Progenitor cell of endocrine pancreas (in vitro differentiated cells): Measurements from ENCODE around the gene SEMA4C. TPM values are rescaled to one million over a fixed set of nuclear protein-coding genes. Genes with fewer than 3 reads are reported as not detected.

Source experiments
- DNase-seq: peaks from one replicate; pipeline ENCODE4 v3.0.0; 2021; ENCODE audit warnings: low spot score; ENCODE audit not compliant: unreplicated experiment
- H3K27ac Mint-ChIP-seq: 2 replicates; pipeline ENCODE4 v1.8.0; 2021; ENCODE audit warnings: mild to moderate bottlenecking, moderate library complexity, mixed read lengths
- H3K27me3 Mint-ChIP-seq: 2 replicates; pipeline ENCODE4 v1.8.0; 2021; ENCODE audit warnings: mixed read lengths
- H3K36me3 Mint-ChIP-seq: 2 replicates; pipeline ENCODE4 v1.8.0; 2022; ENCODE audit warnings: mixed read lengths; ENCODE audit not compliant: insufficient read depth
- H3K4me1 Mint-ChIP-seq: 2 replicates; pipeline ENCODE4 v1.8.0; 2021; ENCODE audit warnings: low read depth, mixed read lengths
- H3K4me3 Mint-ChIP-seq: 2 replicates; pipeline ENCODE4 v1.8.0; 2021; ENCODE audit warnings: low read depth, mild to moderate bottlenecking, moderate library complexity, mixed read lengths
- H3K9me3 Mint-ChIP-seq: 2 replicates; pipeline ENCODE4 v1.8.0; 2021; ENCODE audit warnings: low read depth, mixed read lengths
- total RNA-seq: library from RNA; stranded (reverse); gene quantifications from 2 replicates; pipeline ENCODE4 v1.2.1, GENCODE V29; 2021
- TF ChIP-seq, protein P1 (sequence below): fragments of 200-600 bp; sonication (generic); IDR thresholded peaks from one replicate; pipeline ENCODE4 v1.5.0; 2021; ENCODE audit warnings: antibody characterized with exemption, mild to moderate bottlenecking; ENCODE audit not compliant: unreplicated experiment

SEMA4C gene
- total RNA-seq, 1 donor from 2014 or later = 75.0 TPM

DNA sequence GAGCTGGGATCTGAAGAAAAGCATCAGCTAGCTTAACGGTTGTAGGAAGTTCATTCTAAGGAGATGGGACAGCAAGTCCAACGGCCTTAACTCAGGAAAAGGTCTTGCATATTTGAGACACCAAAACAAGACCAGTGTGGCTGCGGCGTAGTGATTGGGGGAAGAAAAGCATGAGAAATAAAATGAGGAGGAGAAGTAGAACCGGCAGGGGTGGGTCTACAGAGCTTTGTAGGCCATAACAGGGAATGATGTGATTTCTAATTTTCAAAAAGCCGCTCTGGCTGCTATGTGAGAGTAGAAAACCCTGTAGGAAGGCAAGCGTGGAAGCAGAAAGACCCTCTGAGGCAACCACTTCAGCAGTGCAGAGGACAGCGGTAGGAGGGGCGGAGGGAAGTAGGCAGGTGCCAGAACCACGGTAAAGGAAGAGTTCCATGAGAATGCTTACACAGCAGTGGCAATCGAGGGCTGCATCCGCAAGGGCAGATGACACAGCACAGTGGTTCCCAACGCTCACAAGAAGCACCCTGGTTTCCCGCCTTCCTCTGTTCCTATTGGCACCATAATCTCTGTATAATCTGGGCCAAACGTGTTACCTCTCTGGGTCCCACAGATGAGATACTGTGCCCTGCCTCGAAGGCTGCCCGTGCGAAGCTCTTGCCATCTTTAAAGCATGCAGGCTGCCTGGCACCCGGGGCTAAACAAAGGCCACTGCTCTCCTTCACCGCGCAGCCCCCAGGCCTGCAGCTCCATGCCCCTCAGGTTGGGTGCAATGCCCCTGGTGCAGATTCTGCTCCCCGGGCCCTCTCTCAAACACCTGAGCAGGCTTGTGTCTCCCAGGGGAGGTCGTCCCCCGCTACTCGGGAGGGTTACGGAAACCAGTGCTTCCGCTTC, 12.9 kb downstream of the SEMA4C start:
- peaks cover 8% of the 10 kb centered on the region for H3K36me3 Mint-ChIP-seq
- H3K4me1 Mint-ChIP-seq = peaks cover 17% of the 10 kb centered on the region
- TF ChIP-seq, protein P1, sequence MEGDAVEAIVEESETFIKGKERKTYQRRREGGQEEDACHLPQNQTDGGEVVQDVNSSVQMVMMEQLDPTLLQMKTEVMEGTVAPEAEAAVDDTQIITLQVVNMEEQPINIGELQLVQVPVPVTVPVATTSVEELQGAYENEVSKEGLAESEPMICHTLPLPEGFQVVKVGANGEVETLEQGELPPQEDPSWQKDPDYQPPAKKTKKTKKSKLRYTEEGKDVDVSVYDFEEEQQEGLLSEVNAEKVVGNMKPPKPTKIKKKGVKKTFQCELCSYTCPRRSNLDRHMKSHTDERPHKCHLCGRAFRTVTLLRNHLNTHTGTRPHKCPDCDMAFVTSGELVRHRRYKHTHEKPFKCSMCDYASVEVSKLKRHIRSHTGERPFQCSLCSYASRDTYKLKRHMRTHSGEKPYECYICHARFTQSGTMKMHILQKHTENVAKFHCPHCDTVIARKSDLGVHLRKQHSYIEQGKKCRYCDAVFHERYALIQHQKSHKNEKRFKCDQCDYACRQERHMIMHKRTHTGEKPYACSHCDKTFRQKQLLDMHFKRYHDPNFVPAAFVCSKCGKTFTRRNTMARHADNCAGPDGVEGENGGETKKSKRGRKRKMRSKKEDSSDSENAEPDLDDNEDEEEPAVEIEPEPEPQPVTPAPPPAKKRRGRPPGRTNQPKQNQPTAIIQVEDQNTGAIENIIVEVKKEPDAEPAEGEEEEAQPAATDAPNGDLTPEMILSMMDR = no peak
- no peaks in the 10 kb centered on the region for H3K27me3 Mint-ChIP-seq
- H3K4me3 Mint-ChIP-seq = peak overlapping the region; percentile 80
- H3K27ac Mint-ChIP-seq = peak overlapping the region; percentile 84
- no peaks in the 10 kb centered on the region for H3K9me3 Mint-ChIP-seq
- DNase-seq = no peak

DNA sequence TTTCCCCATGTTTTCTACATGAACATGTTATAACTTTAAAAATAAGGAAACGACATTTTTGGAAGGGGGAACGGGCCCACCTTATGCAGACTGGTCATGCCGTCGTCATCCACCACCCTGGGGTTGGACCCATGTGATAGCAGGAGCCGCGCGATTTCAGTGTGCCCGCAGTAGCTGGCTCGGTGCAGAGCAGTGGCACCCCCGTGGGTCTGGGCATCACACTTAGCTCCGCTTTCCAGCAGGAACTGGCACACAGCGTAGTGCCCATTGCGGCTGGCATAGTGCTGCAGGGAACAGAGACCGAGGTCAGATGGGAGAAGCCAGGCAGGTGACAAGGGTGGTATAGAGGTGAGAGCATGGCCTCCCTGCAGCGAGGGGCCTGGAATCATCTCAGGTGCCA, 16.6 kb downstream of the SEMA4C start:
- H3K9me3 Mint-ChIP-seq = no peaks in the 10 kb centered on the region
- peaks cover 10% of the 10 kb centered on the region for H3K4me1 Mint-ChIP-seq
- no peak overlapping the region for H3K27ac Mint-ChIP-seq
- no peaks in the 10 kb centered on the region for H3K27me3 Mint-ChIP-seq
- peaks cover 9% of the 10 kb centered on the region for H3K36me3 Mint-ChIP-seq
- TF ChIP-seq, protein P1 = no peak
- DNase-seq = no peak
- H3K4me3 Mint-ChIP-seq = no peak overlapping the region

DNA sequence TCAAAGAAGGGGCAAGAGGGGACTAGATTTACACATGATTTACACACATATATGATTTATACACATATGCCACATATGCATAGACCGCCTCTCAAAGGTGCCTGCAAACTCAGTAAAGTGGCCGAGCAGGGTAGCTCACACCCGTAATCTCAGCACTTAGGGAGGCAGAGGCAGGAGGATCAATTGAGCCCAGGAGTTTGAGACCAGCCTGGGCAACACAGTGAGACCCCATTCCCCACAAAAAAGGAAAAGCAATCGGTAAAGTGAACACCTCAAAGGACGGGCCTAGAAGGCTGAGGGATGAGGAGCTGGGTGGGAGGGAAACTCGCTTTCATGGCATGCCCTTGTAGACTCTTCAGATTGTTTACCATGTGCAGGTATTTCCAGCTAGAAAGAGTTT, 17.2 kb downstream of the SEMA4C start:
- Mint-ChIP-seq H3K36me3 (peaks cover 13% of the 10 kb centered on the region), H3K27me3 (no peaks in the 10 kb centered on the region), H3K27ac (no peak overlapping the region), H3K4me1 (peaks cover 10% of the 10 kb centered on the region), H3K9me3 (no peaks in the 10 kb centered on the region), H3K4me3 (no peak overlapping the region)
- TF ChIP-seq, protein P1 = no peak
- DNase-seq = no peak

DNA sequence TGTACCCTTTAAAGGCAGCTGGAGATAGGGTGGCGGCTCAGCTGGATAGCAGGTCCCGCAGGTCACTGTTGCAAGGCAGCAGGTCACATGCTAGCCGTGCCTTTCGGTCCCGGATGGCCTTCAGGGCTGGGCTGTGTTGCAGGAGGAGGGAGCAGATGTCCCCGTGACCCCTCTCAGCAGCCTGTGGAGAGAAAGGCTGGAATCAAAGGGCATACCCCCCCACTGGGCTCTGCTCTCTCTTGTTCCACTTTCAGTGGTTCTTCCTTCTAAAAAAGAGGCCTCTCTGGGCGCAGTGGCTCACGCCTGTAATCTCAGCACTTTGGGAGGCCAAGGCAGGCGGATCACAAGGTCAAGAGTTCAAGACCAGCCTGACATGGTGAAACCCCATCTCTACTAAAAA, 21.6 kb downstream of the SEMA4C start:
- Mint-ChIP-seq H3K27me3 (no peaks in the 10 kb centered on the region), H3K4me1 (no peaks in the 10 kb centered on the region), H3K36me3 (peaks cover 14% of the 10 kb centered on the region), H3K9me3 (no peaks in the 10 kb centered on the region), H3K4me3 (no peak overlapping the region), H3K27ac (no peak overlapping the region)
- DNase-seq = no peak
- TF ChIP-seq, protein P1 = no peak

DNA sequence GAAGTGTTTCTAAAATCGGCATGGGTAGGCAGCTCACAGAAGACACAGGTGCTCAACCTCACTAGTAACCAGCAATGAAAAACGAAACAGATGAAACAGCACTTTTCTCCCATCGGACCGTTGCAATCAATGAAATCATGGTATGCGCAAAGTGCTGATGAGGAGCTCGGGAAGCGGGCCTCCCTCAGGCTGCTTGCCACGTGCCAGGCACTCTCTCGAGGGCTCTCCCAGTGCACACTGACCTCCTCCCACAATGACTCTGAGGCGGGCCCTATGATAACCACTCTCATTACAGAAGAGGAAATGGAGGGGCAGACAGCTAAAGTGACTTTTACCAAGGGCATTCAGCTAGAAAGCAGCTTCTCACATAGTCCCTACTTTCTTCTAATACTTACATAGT, 22.3 kb downstream of the SEMA4C start:
- Mint-ChIP-seq H3K36me3 (peaks cover 12% of the 10 kb centered on the region), H3K9me3 (no peaks in the 10 kb centered on the region), H3K4me1 (no peaks in the 10 kb centered on the region), H3K27me3 (no peaks in the 10 kb centered on the region), H3K27ac (no peak overlapping the region), H3K4me3 (no peak overlapping the region)
- DNase-seq = no peak
- TF ChIP-seq, protein P1 = no peak
